HepG2 (cell line): Measurements from ENCODE around the gene IFIT2.

Experiments
- ZNF550 ChIP-seq: sonication (generic); formaldehyde crosslinking; IDR thresholded peaks from 2 replicates; pipeline ENCODE4 v1.4.0; 2020; ENCODE audit warnings: mild to moderate bottlenecking, missing genetic modification reagents, borderline replicate concordance
- ZNF724P ChIP-seq: sonication (generic); formaldehyde crosslinking; IDR thresholded peaks from 2 replicates; pipeline ENCODE4 v1.8.0; 2022; ENCODE audit warnings: missing genetic modification reagents, borderline replicate concordance
- TF ChIP-seq, protein P1 (sequence below): sonication (generic); formaldehyde crosslinking; IDR thresholded peaks from 2 replicates; pipeline ENCODE4 v1.4.0; 2020; ENCODE audit warnings: missing genetic modification reagents
- TF ChIP-seq, protein P2 (sequence below): sonication (generic); formaldehyde crosslinking; IDR thresholded peaks from 2 replicates; pipeline ENCODE4 v1.5.0; 2020; ENCODE audit warnings: mild to moderate bottlenecking, missing genetic modification reagents, moderate library complexity

DNA sequence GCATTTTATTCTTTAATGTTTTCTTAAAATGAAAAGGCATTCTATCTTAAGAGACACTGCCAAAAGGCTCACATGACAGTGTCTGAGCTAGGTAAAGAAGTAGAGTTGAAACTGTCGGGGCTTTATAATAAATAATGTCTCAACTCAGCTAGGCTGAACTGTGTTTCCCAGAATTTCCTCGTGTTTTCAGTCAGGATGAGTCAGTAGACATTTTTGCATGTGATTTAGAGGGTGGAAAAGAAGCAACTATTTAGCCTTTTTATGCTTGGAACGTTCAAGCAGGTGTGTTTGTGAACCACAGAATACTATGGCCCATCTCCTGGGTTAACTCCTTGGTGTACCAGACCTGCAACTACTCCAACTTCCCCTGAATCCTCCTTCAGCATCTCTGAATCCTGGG, 26.9 kb upstream of the IFIT2 start:
- TF ChIP-seq ZNF724P = no peak
- TF ChIP-seq, protein P1, sequence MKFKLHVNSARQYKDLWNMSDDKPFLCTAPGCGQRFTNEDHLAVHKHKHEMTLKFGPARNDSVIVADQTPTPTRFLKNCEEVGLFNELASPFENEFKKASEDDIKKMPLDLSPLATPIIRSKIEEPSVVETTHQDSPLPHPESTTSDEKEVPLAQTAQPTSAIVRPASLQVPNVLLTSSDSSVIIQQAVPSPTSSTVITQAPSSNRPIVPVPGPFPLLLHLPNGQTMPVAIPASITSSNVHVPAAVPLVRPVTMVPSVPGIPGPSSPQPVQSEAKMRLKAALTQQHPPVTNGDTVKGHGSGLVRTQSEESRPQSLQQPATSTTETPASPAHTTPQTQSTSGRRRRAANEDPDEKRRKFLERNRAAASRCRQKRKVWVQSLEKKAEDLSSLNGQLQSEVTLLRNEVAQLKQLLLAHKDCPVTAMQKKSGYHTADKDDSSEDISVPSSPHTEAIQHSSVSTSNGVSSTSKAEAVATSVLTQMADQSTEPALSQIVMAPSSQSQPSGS (CRISPR knock-in tag) = no peak
- TF ChIP-seq ZNF550 (CRISPR knock-in tag) = no peak
- TF ChIP-seq, protein P2, sequence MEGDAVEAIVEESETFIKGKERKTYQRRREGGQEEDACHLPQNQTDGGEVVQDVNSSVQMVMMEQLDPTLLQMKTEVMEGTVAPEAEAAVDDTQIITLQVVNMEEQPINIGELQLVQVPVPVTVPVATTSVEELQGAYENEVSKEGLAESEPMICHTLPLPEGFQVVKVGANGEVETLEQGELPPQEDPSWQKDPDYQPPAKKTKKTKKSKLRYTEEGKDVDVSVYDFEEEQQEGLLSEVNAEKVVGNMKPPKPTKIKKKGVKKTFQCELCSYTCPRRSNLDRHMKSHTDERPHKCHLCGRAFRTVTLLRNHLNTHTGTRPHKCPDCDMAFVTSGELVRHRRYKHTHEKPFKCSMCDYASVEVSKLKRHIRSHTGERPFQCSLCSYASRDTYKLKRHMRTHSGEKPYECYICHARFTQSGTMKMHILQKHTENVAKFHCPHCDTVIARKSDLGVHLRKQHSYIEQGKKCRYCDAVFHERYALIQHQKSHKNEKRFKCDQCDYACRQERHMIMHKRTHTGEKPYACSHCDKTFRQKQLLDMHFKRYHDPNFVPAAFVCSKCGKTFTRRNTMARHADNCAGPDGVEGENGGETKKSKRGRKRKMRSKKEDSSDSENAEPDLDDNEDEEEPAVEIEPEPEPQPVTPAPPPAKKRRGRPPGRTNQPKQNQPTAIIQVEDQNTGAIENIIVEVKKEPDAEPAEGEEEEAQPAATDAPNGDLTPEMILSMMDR (CRISPR knock-in tag) = no peak
